A549 (cell line): ENCODE results near the gene CDH5.

Experiments used
- CHD2 ChIP-seq: fragments of 150-350 bp; IDR thresholded peaks from 2 replicates; pipeline ENCODE4 v1.6.1; 2014; ENCODE audit warnings: low read length; ENCODE audit not compliant: partially characterized antibody
- EP300 ChIP-seq, 2 experiments: fragments of >200 bp; sonication (Bioruptor Twin); formaldehyde crosslinking; IDR thresholded peaks; 2 replicates in 1 of 2; 3 replicates in 1 of 2; pipeline ENCODE4 v1.6.1; 2016 to 2017
- MAX ChIP-seq: IDR thresholded peaks from 2 replicates; pipeline ENCODE4 v1.6.1; 2012
- MAZ ChIP-seq: fragments of 150-350 bp; IDR thresholded peaks from 2 replicates; pipeline ENCODE4 v1.6.1; 2014; ENCODE audit warnings: antibody characterized with exemption, low read depth, low read length, borderline replicate concordance
- NPAS2 ChIP-seq: fragments of 250-450 bp; sonication (Bioruptor Pico); IDR thresholded peaks from 2 replicates; pipeline ENCODE4 v1.8.0; 2022; ENCODE audit warnings: mild to moderate bottlenecking, moderate library complexity, borderline replicate concordance
- PHF8 ChIP-seq: fragments of 200-600 bp; sonication (generic); IDR thresholded peaks from 2 replicates; pipeline ENCODE4 v1.6.1; 2016; ENCODE audit warnings: low read depth, mild to moderate bottlenecking, antibody characterized with exemption, moderate library complexity, borderline replicate concordance
- POLR2A ChIP-seq: IDR thresholded peaks from 2 replicates; pipeline ENCODE4 v1.6.1; 2012; ENCODE audit warnings: mild to moderate bottlenecking, low read length
- REST ChIP-seq: fragments of 200-600 bp; sonication (generic); IDR thresholded peaks from 2 replicates; pipeline ENCODE4 v1.6.1; 2016; ENCODE audit warnings: antibody characterized with exemption, mild to moderate bottlenecking, moderate library complexity
- TF ChIP-seq, protein P1 (sequence below): fragments of >200 bp; sonication (Bioruptor Twin); formaldehyde crosslinking; IDR thresholded peaks from 3 replicates; pipeline ENCODE4 v1.5.1; 2016

DNA sequence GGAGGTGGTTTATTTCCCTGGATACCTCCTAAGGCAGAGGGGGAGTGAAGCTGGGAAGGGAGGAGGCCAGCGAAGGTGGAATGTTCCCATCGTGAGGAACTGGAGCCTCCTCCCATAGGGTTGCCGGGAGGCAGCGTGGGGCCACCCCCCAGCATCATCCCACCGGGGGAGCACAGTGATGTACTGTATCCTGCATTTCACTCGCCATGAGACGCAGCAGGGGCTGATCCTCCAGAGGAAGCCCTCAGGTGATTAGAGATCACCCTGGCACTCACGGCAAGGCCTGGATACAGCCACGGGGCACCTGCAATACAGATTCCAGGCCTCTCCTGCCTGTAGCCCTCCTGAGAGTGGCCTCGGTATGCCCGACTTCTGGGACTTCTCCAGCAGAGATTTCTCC lies 35.1 kb downstream of the CDH5 start:
- TF ChIP-seq, protein P1, sequence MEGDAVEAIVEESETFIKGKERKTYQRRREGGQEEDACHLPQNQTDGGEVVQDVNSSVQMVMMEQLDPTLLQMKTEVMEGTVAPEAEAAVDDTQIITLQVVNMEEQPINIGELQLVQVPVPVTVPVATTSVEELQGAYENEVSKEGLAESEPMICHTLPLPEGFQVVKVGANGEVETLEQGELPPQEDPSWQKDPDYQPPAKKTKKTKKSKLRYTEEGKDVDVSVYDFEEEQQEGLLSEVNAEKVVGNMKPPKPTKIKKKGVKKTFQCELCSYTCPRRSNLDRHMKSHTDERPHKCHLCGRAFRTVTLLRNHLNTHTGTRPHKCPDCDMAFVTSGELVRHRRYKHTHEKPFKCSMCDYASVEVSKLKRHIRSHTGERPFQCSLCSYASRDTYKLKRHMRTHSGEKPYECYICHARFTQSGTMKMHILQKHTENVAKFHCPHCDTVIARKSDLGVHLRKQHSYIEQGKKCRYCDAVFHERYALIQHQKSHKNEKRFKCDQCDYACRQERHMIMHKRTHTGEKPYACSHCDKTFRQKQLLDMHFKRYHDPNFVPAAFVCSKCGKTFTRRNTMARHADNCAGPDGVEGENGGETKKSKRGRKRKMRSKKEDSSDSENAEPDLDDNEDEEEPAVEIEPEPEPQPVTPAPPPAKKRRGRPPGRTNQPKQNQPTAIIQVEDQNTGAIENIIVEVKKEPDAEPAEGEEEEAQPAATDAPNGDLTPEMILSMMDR, result no peak
- TF ChIP-seq EP300 (IDR thresholded peaks at IDR 0.05) (no peak), NPAS2 (no peak), MAX (no peak), POLR2A (no peak), PHF8 (no peak), CHD2 (no peak), REST (no peak), MAZ (no peak)
